Calu3 (cell line): ENCODE measurements around the gene KRT5. TPM values are rescaled to one million over a fixed set of nuclear protein-coding genes. Genes with fewer than 3 reads are reported as not detected.

ENCODE experiments used
- BruUV-seq: library from RNA; stranded (reverse); fragments of 400-500 nt; replicated peaks from 2 replicates; lab custom pipeline; 2021; lab: Mats Ljungman, UMichigan
- CTCF ChIA-PET: fragments of 300-600 bp; sonication (Branson Sonifier 250); formaldehyde crosslinking; loops from one replicate; lab custom pipeline; 2022; ENCODE audit warnings: antibody characterized with exemption; lab: Charles Lee
- DNase-seq: peaks from one replicate; pipeline ENCODE4 v3.0.0; 2022
- H3K27ac Mint-ChIP-seq: one replicate; pipeline ENCODE4 v1.8.0; 2022; ENCODE audit warnings: mixed read lengths; ENCODE audit not compliant: unreplicated experiment
- H3K27me3 Mint-ChIP-seq: one replicate; pipeline ENCODE4 v1.8.0; 2022; ENCODE audit warnings: mixed read lengths; ENCODE audit not compliant: unreplicated experiment
- H3K36me3 Mint-ChIP-seq: one replicate; pipeline ENCODE4 v1.8.0; 2022; ENCODE audit warnings: mild to moderate bottlenecking, moderate library complexity, mixed read lengths; ENCODE audit not compliant: insufficient read depth, unreplicated experiment
- H3K4me1 Mint-ChIP-seq: one replicate; pipeline ENCODE4 v1.8.0; 2022; ENCODE audit warnings: mild to moderate bottlenecking, low read depth, mixed read lengths; ENCODE audit not compliant: unreplicated experiment
- H3K4me3 Mint-ChIP-seq: one replicate; pipeline ENCODE4 v1.8.0; 2022; ENCODE audit warnings: mild to moderate bottlenecking, low read depth, moderate library complexity, mixed read lengths; ENCODE audit not compliant: unreplicated experiment
- H3K9me3 Mint-ChIP-seq: one replicate; pipeline ENCODE4 v1.8.0; 2022; ENCODE audit warnings: low read depth, mixed read lengths; ENCODE audit not compliant: unreplicated experiment
- CTCF ChIP-seq: fragments of 200-600 bp; IDR thresholded peaks from one replicate; pipeline ENCODE4 v1.8.0; 2022; ENCODE audit warnings: antibody characterized with exemption; ENCODE audit not compliant: unreplicated experiment
- intact Hi-C: fragments of 100-400 bp; cut with micrococcal nuclease; formaldehyde crosslinking; loops from one replicate; pipeline ENCODE4 v1.10.0; 2022; ENCODE audit not compliant: unreplicated experiment
- total RNA-seq: library from RNA; stranded (reverse); gene quantifications from 2 replicates; pipeline ENCODE4 v1.2.3, GENCODE V29; 2022

The KRT5 gene
- total RNA-seq, 1 experiment from 2014 or later, result 1.3 TPM

- TF ChIP-seq CTCF, result no peak
- BruUV-seq, result no TSS peak
- no peaks in the 10 kb centered on the region for H3K4me1 Mint-ChIP-seq
- H3K27ac Mint-ChIP-seq, result no peak overlapping the region
- intact Hi-C loops, result no loop called here
- DNase-seq, result no peak
- H3K36me3 Mint-ChIP-seq, result no peaks in the 10 kb centered on the region
- peaks cover 45% of the 10 kb centered on the region for H3K27me3 Mint-ChIP-seq
- no peaks in the 10 kb centered on the region for H3K9me3 Mint-ChIP-seq
- H3K4me3 Mint-ChIP-seq, result no peak overlapping the region
- CTCF ChIA-PET, result no interaction called here
Measured at GRCh38 chr12:52541709-52542108, 21.5 kb upstream of the KRT5 start.

GRCh38 chr12:52540531-52540930, 20.3 kb upstream of the KRT5 start:
- Mint-ChIP-seq H3K9me3 (no peaks in the 10 kb centered on the region), H3K4me3 (no peak overlapping the region), H3K27me3 (peaks cover 34% of the 10 kb centered on the region), H3K27ac (no peak overlapping the region), H3K36me3 (no peaks in the 10 kb centered on the region), H3K4me1 (no peaks in the 10 kb centered on the region)
- BruUV-seq, result no TSS peak
- no peak for DNase-seq
- intact Hi-C loops, result no loop called here
- CTCF ChIA-PET, result no interaction called here
- TF ChIP-seq CTCF, result no peak

GRCh38 chr12:52539821-52540173, 19.6 kb upstream of the KRT5 start:
- CTCF ChIA-PET, result no interaction called here
- H3K4me1 Mint-ChIP-seq, result no peaks in the 10 kb centered on the region
- H3K36me3 Mint-ChIP-seq, result no peaks in the 10 kb centered on the region
- no peak for TF ChIP-seq CTCF
- H3K4me3 Mint-ChIP-seq, result no peak overlapping the region
- H3K9me3 Mint-ChIP-seq, result no peaks in the 10 kb centered on the region
- DNase-seq, result no peak
- BruUV-seq, result no TSS peak
- H3K27me3 Mint-ChIP-seq, result peaks cover 26% of the 10 kb centered on the region
- intact Hi-C loops, result no loop called here
- H3K27ac Mint-ChIP-seq, result no peak overlapping the region

- intact Hi-C loops, result no loop called here
- BruUV-seq, result no TSS peak
- no peak overlapping the region for H3K27ac Mint-ChIP-seq
- H3K27me3 Mint-ChIP-seq, result peaks cover 21% of the 10 kb centered on the region
- TF ChIP-seq CTCF, result no peak
- H3K4me1 Mint-ChIP-seq, result no peaks in the 10 kb centered on the region
- no peak overlapping the region for H3K4me3 Mint-ChIP-seq
- CTCF ChIA-PET, result no interaction called here
- H3K36me3 Mint-ChIP-seq, result no peaks in the 10 kb centered on the region
- no peaks in the 10 kb centered on the region for H3K9me3 Mint-ChIP-seq
- no peak for DNase-seq
Measured at GRCh38 chr12:52539083-52539820, 19.1 kb upstream of the KRT5 start.
